Trophoblast cell (in vitro differentiated cells and primary cell): ENCODE results near the gene ZNF821. TPM values are rescaled to one million over a fixed set of nuclear protein-coding genes. Genes with fewer than 3 reads are reported as not detected.
A peak's percentile ranks its signal among the peaks of the same experiment; 100 is the strongest.

Source experiments
- DNase-seq, 2 donors: peaks; one replicate each; pipeline ENCODE4 v3.0.0-alpha.2; 2016
- H2AFZ ChIP-seq: 2 replicates; pipeline ENCODE4 v1.6.1; 2013; ENCODE audit warnings: low read length, moderate library complexity, mild to moderate bottlenecking; ENCODE audit not compliant: insufficient read depth, poor library complexity
- H2AK5ac ChIP-seq: 2 replicates; pipeline ENCODE4 v1.6.1; 2013; ENCODE audit warnings: mild to moderate bottlenecking, low read length
- H2BK120ac ChIP-seq: 2 replicates; pipeline ENCODE4 v1.6.1; 2013; ENCODE audit warnings: low read length, mild to moderate bottlenecking, moderate library complexity; ENCODE audit not compliant: insufficient read depth, poor library complexity
- H2BK12ac ChIP-seq: 2 replicates; pipeline ENCODE4 v1.6.1; 2013; ENCODE audit warnings: mild to moderate bottlenecking, low read length, moderate library complexity
- H2BK5ac ChIP-seq: 2 replicates; pipeline ENCODE4 v1.6.1; 2013; ENCODE audit warnings: low read length, low read depth, moderate library complexity, mild to moderate bottlenecking; ENCODE audit not compliant: poor library complexity
- H3K14ac ChIP-seq: 2 replicates; pipeline ENCODE4 v1.6.1; 2013; ENCODE audit warnings: mild to moderate bottlenecking, low read length
- H3K18ac ChIP-seq: 2 replicates; pipeline ENCODE4 v1.6.1; 2013; ENCODE audit warnings: mild to moderate bottlenecking, low read length
- H3K23ac ChIP-seq: 2 replicates; pipeline ENCODE4 v1.6.1; 2013; ENCODE audit warnings: low read length
- H3K27ac ChIP-seq: 2 replicates; pipeline ENCODE4 v1.5.1; 2013; ENCODE audit warnings: low read depth, mild to moderate bottlenecking, inconsistent platforms, low read length, moderate library complexity
- H3K27me3 ChIP-seq: 2 replicates; pipeline ENCODE4 v1.6.1; 2013; ENCODE audit warnings: inconsistent platforms, mild to moderate bottlenecking, low read length, moderate library complexity; ENCODE audit not compliant: insufficient read depth
- H3K36me3 ChIP-seq, 2 experiments: 1 replicate in 1 of 2; 2 replicates in 1 of 2; pipeline ENCODE4 v1.6.1; 2013; ENCODE audit warnings: low read length in 2 of 2, mild to moderate bottlenecking in 2 of 2, moderate library complexity in 1 of 2; ENCODE audit not compliant: insufficient read depth in 2 of 2, control insufficient read depth in 1 of 2
- H3K4ac ChIP-seq: 2 replicates; pipeline ENCODE4 v1.6.1; 2013; ENCODE audit warnings: low read depth, mild to moderate bottlenecking, low read length, moderate library complexity
- H3K4me1 ChIP-seq, 2 experiments: 1 replicate in 1 of 2; 2 replicates in 1 of 2; pipeline ENCODE4 v1.6.1; 2013; ENCODE audit warnings: low read length in 2 of 2, mild to moderate bottlenecking in 2 of 2, moderate library complexity in 1 of 2; ENCODE audit not compliant: insufficient read depth in 2 of 2, control insufficient read depth in 1 of 2
- H3K4me2 ChIP-seq: 2 replicates; pipeline ENCODE4 v1.6.1; 2013; ENCODE audit warnings: inconsistent platforms, mild to moderate bottlenecking, low read length, moderate library complexity
- H3K4me3 ChIP-seq: 2 replicates; pipeline ENCODE4 v1.5.1; 2013; ENCODE audit warnings: mild to moderate bottlenecking, low read depth, low read length, inconsistent platforms
- H3K79me1 ChIP-seq: one replicate; pipeline ENCODE4 v1.6.1; 2013; ENCODE audit warnings: low read length
- H3K79me2 ChIP-seq: 2 replicates; pipeline ENCODE4 v1.6.1; 2013; ENCODE audit warnings: low read length, mild to moderate bottlenecking; ENCODE audit not compliant: control insufficient read depth, insufficient read depth, poor library complexity
- H3K9ac ChIP-seq: 2 replicates; pipeline ENCODE4 v1.6.1; 2013; ENCODE audit warnings: mild to moderate bottlenecking, low read length
- H3K9me3 ChIP-seq: 2 replicates; pipeline ENCODE4 v1.6.1; 2013; ENCODE audit warnings: low read depth, mild to moderate bottlenecking, control low read depth, inconsistent platforms, low read length; ENCODE audit not compliant: insufficient read depth
- H4K12ac ChIP-seq: 2 replicates; pipeline ENCODE4 v1.6.1; 2013; ENCODE audit warnings: low read depth, mild to moderate bottlenecking, low read length, moderate library complexity
- H4K8ac ChIP-seq: 2 replicates; pipeline ENCODE4 v1.6.1; 2013; ENCODE audit warnings: low read depth, mild to moderate bottlenecking, low read length, moderate library complexity
- H4K91ac ChIP-seq: one replicate; pipeline ENCODE4 v1.6.1; 2013; ENCODE audit warnings: low read depth, mild to moderate bottlenecking, low read length, moderate library complexity
- WGBS: extraction: QIAGEN DNeasy Blood & Tissue Kit; methylation state at CpG from one replicate; pipeline ENCODE4 v1.1.7; 2013; ENCODE audit warnings: missing lambda C conversion rate; ENCODE audit not compliant: insufficient read length, insufficient coverage; ENCODE audit errors: extremely low coverage; 5-methylcytosine and 5-hydroxymethylcytosine counted together
- polyA plus RNA-seq: library from polyadenylated mRNA; stranded (reverse); fragments of 200-250 nt; gene quantifications from 2 replicates; pipeline ENCODE4 v1.2.3, GENCODE V29; 2013

Gene ZNF821, protein sequence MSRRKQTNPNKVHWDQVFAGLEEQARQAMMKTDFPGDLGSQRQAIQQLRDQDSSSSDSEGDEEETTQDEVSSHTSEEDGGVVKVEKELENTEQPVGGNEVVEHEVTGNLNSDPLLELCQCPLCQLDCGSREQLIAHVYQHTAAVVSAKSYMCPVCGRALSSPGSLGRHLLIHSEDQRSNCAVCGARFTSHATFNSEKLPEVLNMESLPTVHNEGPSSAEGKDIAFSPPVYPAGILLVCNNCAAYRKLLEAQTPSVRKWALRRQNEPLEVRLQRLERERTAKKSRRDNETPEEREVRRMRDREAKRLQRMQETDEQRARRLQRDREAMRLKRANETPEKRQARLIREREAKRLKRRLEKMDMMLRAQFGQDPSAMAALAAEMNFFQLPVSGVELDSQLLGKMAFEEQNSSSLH
- 5.6 and 5.8 TPM in 2 replicates for polyA plus RNA-seq

DNA sequence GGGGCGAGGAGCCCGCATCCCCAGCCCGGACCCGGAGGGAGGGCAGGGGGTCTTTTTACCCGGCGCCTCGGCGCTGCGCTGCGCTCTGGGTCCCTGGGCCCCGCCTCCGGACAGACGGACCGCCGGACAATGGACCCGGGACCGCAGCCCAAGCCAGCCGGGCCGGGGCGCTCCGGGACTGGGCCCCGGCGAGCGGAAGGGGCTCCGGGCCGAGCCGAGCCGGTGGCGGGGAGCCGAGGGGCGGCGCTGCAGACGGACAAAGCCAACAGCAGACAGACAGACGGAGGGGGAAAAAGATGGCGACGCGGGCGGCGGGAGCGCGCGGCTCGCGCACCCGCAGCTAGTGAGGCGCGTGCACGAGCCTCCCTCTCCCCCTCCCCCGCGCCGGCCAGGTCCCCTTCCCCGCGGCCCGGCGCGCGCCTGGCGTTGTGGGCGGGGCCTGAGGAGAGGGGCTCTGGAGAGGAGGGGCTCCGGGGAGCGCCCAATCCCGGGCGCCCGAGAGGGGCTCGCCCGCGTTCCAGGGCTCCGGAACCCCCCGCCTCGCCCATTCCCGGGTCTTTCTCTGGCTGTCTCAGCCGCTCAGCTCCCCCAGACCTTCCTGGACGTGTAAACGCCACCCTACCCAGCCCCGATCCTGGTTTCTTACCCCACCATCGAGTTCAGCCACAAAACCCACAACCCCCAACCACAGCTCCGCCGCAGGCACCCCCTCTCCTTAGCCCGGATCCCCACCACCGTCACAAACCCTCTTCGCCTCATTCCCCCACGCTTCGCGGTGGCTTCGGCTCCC is at the start of gene ZNF821:
Gene ZNF821, minus strand, starts transcription at position 334 of the 790 bp plus-strand sequence. CDS start 4,236 bp downstream, outside the sequence.
- H2AFZ ChIP-seq: peak within 1 kb of the TSS; percentile 100
- H3K79me2 ChIP-seq: peaks cover 7% of the 10 kb centered on the region
- peaks cover 3 to 4% of the 10 kb centered on the region in 2 experiments for H3K4me1 ChIP-seq
- peaks cover 3 to 9% of the 10 kb centered on the region in 2 experiments for H3K36me3 ChIP-seq
- H2BK12ac ChIP-seq: peak within 1 kb of the TSS; percentile 92
- H4K8ac ChIP-seq: peak within 1 kb of the TSS; percentile 100
- peaks cover 8% of the 10 kb centered on the region for H3K79me1 ChIP-seq
- H2BK120ac ChIP-seq: peak within 1 kb of the TSS; percentile 99
- no peaks in the 10 kb centered on the region for H3K27me3 ChIP-seq
- H3K9ac ChIP-seq: peak within 1 kb of the TSS; percentile 99
- H2BK5ac ChIP-seq: peak within 1 kb of the TSS; percentile 99
- WGBS: no CpG with 5 or more reads among the region's 85 CpGs
- peak within 1 kb of the TSS; percentile 87 for H3K27ac ChIP-seq
- H4K12ac ChIP-seq: peak within 1 kb of the TSS; percentile 100
- peak within 1 kb of the TSS; percentile 100 for H3K14ac ChIP-seq
- peak within 1 kb of the TSS; percentile 100 for H3K18ac ChIP-seq
- H3K4ac ChIP-seq: peak within 1 kb of the TSS; percentile 97
- no peak within 1 kb of the TSS for H3K23ac ChIP-seq
- H3K4me3 ChIP-seq: peak within 1 kb of the TSS; percentile 97
- peak within 1 kb of the TSS; percentile 98 for H3K4me2 ChIP-seq
- DNase-seq: peak; percentile 76 to 82
- H2AK5ac ChIP-seq: peak within 1 kb of the TSS; percentile 94
- no peaks in the 10 kb centered on the region for H3K9me3 ChIP-seq
- H4K91ac ChIP-seq: peak within 1 kb of the TSS; percentile 99

DNA sequence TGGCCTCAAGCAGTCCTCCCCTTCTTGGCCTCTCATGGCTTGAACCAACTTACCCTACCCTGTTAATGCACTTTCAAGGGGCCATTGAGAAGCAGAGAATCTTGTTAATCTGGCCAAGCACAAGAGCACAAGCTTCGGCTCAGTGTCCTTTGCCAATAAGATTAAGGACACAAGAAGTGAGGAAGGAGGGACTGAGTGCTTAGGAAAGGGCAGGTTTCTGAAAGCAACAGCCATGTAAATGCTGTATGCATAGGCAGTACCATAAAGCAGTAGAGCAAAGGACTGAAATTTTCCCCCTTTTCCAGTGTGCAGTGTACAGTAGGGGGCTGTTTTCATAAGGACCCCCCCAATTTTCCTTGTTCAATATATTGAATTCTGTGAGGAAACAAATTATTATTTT is 49.0 kb upstream of the ZNF821 start:
- no CpG with 5 or more reads among the region's 1 CpG for WGBS
- Histone ChIP-seq H3K79me1 (peaks cover 3% of the 10 kb centered on the region), H3K4me2 (no peak overlapping the region), H3K9me3 (peaks cover under 1% of the 10 kb centered on the region), H3K36me3 (peaks cover 15 to 31% of the 10 kb centered on the region in 2 experiments), H4K12ac (no peak overlapping the region), H2BK12ac (no peak overlapping the region), H2AK5ac (no peak overlapping the region), H3K9ac (no peak overlapping the region), H3K18ac (no peak overlapping the region), H3K23ac (no peak overlapping the region), H3K27me3 (no peaks in the 10 kb centered on the region), H3K4me3 (no peak overlapping the region), H2BK120ac (no peak overlapping the region), H3K79me2 (no peaks in the 10 kb centered on the region), H3K4me1 (peaks cover 4 to 13% of the 10 kb centered on the region in 2 experiments), H3K27ac (no peak overlapping the region), H4K91ac (no peak overlapping the region), H3K14ac (no peak overlapping the region), H4K8ac (no peak overlapping the region), H3K4ac (no peak overlapping the region), H2BK5ac (no peak overlapping the region), H2AFZ (no peak overlapping the region)
- no peak for DNase-seq

DNA sequence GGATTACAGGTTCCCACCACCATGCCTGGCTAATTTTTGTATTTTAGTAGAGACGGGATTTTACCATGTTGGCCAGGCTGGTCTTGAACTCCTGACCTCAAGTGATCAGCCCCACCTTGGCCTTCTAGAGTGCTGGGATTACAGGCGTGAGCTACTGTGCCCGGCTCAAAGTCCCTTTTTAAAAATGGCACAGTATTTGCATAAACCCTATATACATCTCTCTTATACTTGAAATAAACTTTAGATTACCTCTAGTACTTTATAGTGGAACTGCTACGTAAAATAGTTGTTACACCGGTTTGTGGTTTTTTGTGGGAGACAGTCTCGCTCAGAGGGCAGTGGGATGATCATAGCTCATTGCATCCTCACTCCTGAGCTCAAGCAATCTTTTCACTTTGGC is 47.6 kb upstream of the ZNF821 start:
- Histone ChIP-seq H3K9ac (no peak overlapping the region), H3K36me3 (peaks cover 18 to 34% of the 10 kb centered on the region in 2 experiments), H3K23ac (no peak overlapping the region), H2BK120ac (no peak overlapping the region), H3K4me2 (no peak overlapping the region), H3K18ac (no peak overlapping the region), H4K12ac (no peak overlapping the region), H2BK5ac (no peak overlapping the region), H3K79me1 (peaks cover 6% of the 10 kb centered on the region), H3K27me3 (no peaks in the 10 kb centered on the region), H3K14ac (no peak overlapping the region), H3K4me1 (peaks cover 9 to 16% of the 10 kb centered on the region in 2 experiments), H4K8ac (no peak overlapping the region), H3K79me2 (no peaks in the 10 kb centered on the region), H3K9me3 (no peaks in the 10 kb centered on the region), H3K4ac (no peak overlapping the region), H2BK12ac (no peak overlapping the region), H3K27ac (no peak overlapping the region), H2AFZ (no peak overlapping the region), H3K4me3 (no peak overlapping the region), H4K91ac (no peak overlapping the region), H2AK5ac (no peak overlapping the region)
- no peak for DNase-seq
- no CpG with 5 or more reads among the region's 6 CpGs for WGBS

DNA sequence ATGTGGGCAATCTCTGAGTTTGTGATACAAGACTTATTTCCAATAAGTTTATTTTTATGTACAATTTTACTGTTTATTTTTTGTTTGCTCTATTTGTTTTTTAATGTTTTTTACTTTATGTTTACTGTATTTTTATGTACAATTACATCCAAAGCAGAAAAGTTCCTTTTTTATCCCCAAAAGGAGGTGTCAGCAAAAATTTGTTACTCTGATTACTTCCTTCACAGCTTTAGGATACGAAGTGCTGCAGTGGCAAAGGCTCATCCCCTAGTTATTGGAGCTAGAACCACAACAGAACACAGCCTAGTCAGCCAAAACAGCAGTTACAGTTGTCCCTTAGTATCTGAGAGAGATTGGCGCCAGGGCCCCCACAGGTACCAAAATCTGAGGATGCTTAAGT is 47.0 kb upstream of the ZNF821 start:
- Histone ChIP-seq H3K4me2 (no peak overlapping the region), H3K9ac (no peak overlapping the region), H4K12ac (no peak overlapping the region), H4K91ac (no peak overlapping the region), H3K23ac (no peak overlapping the region), H2BK5ac (no peak overlapping the region), H2BK120ac (no peak overlapping the region), H3K4me3 (no peak overlapping the region), H2AFZ (no peak overlapping the region), H3K36me3 (peaks cover 22 to 37% of the 10 kb centered on the region in 2 experiments), H3K4ac (no peak overlapping the region), H3K79me1 (peaks cover 6% of the 10 kb centered on the region), H3K14ac (no peak overlapping the region), H3K18ac (no peak overlapping the region), H3K79me2 (no peaks in the 10 kb centered on the region), H4K8ac (no peak overlapping the region), H3K27me3 (no peaks in the 10 kb centered on the region), H3K9me3 (no peaks in the 10 kb centered on the region), H3K27ac (no peak overlapping the region), H2AK5ac (no peak overlapping the region), H2BK12ac (no peak overlapping the region), H3K4me1 (peaks cover 9 to 16% of the 10 kb centered on the region in 2 experiments)
- DNase-seq: no peak
- WGBS: no CpG with 5 or more reads among the region's 2 CpGs
